T-cell (primary cell): ENCODE data around the gene DDR1. TPM values are rescaled to one million over a fixed set of nuclear protein-coding genes. Genes with fewer than 3 reads are reported as not detected.

Experiments used
- ATAC-seq, 4 experiments: fragments of 200-7000 bp in 3 of 4; fragments of 150-1000 bp in 1 of 4; cut with Tn5 transposase; replicated peaks in 1 of 4; 1 replicate in 3 of 4; 2 replicates in 1 of 4; pipeline ENCODE4 v1.10.0; 2021; ENCODE audit warnings: moderate library complexity in 3 of 4, mild to moderate bottlenecking in 2 of 4, moderate number of reproducible peaks in 1 of 4
- CTCF ChIA-PET, 2 donors: fragments of 300-600 bp; sonication (Branson Sonifier 250); formaldehyde crosslinking; loops; one replicate each; lab custom pipeline; 2022; ENCODE audit warnings: antibody characterized with exemption in 2 of 2; lab: Charles Lee
- POLR2A ChIA-PET, 2 donors: fragments of 300-600 bp; sonication (Branson Sonifier 250); formaldehyde crosslinking; loops; one replicate each; lab custom pipeline; 2022; ENCODE audit warnings: antibody characterized with exemption in 2 of 2; lab: Charles Lee
- DNase-seq, 35 experiments: peaks; one replicate each; pipeline versions ENCODE4 v3.0.0 to v3.0.0-alpha.2; 2013 to 2023
- H3K27ac ChIP-seq: one replicate; pipeline ENCODE4 v1.5.1; 2013; ENCODE audit warnings: low read length
- H3K27me3 ChIP-seq, 2 experiments: replicated peaks in 1 of 2; 1 replicate in 1 of 2; 2 replicates in 1 of 2; pipeline versions ENCODE4 v1.6.1 to v1.7.0; 2013; ENCODE audit warnings: low read length in 1 of 2, mixed read lengths in 1 of 2; ENCODE audit not compliant: control insufficient read depth in 2 of 2, insufficient read depth in 2 of 2; ENCODE audit errors: extremely low read depth in 1 of 2
- H3K36me3 ChIP-seq, 2 donors: 1 replicate in 1 of 2; 2 replicates in 1 of 2; pipeline versions ENCODE4 v1.6.1 to v1.7.0; 2013; ENCODE audit warnings: low read length in 1 of 2; ENCODE audit not compliant: control insufficient read depth in 2 of 2, insufficient read depth in 1 of 2; ENCODE audit errors: extremely low read depth in 1 of 2
- H3K4me1 ChIP-seq, 2 experiments: 1 replicate in 1 of 2; 2 replicates in 1 of 2; pipeline versions ENCODE4 v1.6.1 to v1.7.0; 2013; ENCODE audit warnings: low read length in 2 of 2, mixed read lengths in 1 of 2; ENCODE audit not compliant: insufficient read depth in 2 of 2, control insufficient read depth in 1 of 2; ENCODE audit errors: extremely low read depth in 1 of 2
- H3K4me3 ChIP-seq, 2 donors: 1 replicate in 1 of 2; 2 replicates in 1 of 2; pipeline versions ENCODE4 v1.5.1 to v1.7.0; 2013; ENCODE audit warnings: mild to moderate bottlenecking in 2 of 2, low read length in 1 of 2, moderate library complexity in 1 of 2; ENCODE audit not compliant: control insufficient read depth in 1 of 2; ENCODE audit errors: extremely low read depth in 1 of 2
- H3K9me3 ChIP-seq: 2 replicates; pipeline ENCODE4 v1.7.0; 2013
- H3K27ac Mint-ChIP-seq, 2 donors: one replicate each; pipeline ENCODE4 v1.8.0; 2020 to 2021; ENCODE audit warnings: mild to moderate bottlenecking in 2 of 2, mixed read lengths in 2 of 2
- H3K27me3 Mint-ChIP-seq, 2 donors: one replicate each; pipeline ENCODE4 v1.8.0; 2021 to 2022; ENCODE audit warnings: mixed read lengths in 2 of 2
- H3K36me3 Mint-ChIP-seq: one replicate; pipeline ENCODE4 v1.8.0; 2021; ENCODE audit warnings: mixed read lengths
- H3K4me1 Mint-ChIP-seq, 3 donors: one replicate each; pipeline ENCODE4 v1.8.0; 2020 to 2022; ENCODE audit warnings: mixed read lengths in 3 of 3, mild to moderate bottlenecking in 1 of 3
- H3K4me3 Mint-ChIP-seq, 3 donors: one replicate each; pipeline ENCODE4 v1.8.0; 2020 to 2022; ENCODE audit warnings: mild to moderate bottlenecking in 3 of 3, mixed read lengths in 3 of 3, moderate library complexity in 3 of 3
- H3K9me3 Mint-ChIP-seq, 3 donors: one replicate each; pipeline ENCODE4 v1.8.0; 2020 to 2022; ENCODE audit warnings: mixed read lengths in 3 of 3
- WGBS: methylation state at CpG from one replicate; pipeline ENCODE4 v1.1.5; 2013; ENCODE audit warnings: missing lambda C conversion rate; ENCODE audit not compliant: insufficient coverage; 5-methylcytosine and 5-hydroxymethylcytosine counted together
- total RNA-seq, 35 experiments: library from RNA in 6 of 35; stranded (reverse) in 6 of 35; fragments of 120-200 nt in 1 of 35; gene quantifications; one replicate each; pipeline versions ENCODE4 v1.2.1 to v1.2.4 and lab custom pipeline; 2013 to 2026

The DDR1 gene
- total RNA-seq, 5 donors from 2014 or later (not counting 1 experiment from before 2014, with no cell fraction given): 8.8 to 23.9 (median 19.3) TPM

DNA sequence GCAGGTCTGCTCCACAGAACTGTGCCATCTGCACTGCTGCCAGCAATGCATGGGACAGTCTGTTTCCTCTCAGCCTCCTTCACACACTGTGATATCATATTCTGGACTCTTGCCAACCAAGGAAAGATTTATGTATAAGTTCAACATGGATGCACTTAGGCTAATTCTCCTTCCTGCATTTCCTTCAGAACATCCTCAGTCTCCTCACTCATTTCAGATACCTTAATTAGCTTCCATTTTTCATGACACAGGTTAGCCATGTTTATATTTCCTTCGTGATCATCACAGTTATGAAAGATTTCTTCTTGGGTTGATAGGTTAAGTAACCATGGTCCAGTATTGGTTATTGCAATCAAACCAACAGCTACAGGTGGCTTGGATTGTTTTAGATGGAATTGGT lies 46.4 kb upstream of the DDR1 start:
- no peak for ATAC-seq
- WGBS: no CpG with 5 or more reads among the region's 1 CpG
- Histone ChIP-seq H3K36me3 (no peaks in the 10 kb centered on the region), H3K27ac (no peak overlapping the region), H3K9me3 (no peaks in the 10 kb centered on the region), H3K4me3 (no peak overlapping the region), H3K27me3 (no peaks in the 10 kb centered on the region), H3K4me1 (peaks cover 10 to 34% of the 10 kb centered on the region in 2 experiments)
- H3K4me3 Mint-ChIP-seq: no peak overlapping the region
- ChIA-PET POLR2A (no interaction called here), CTCF (interaction anchor here in 1 of 2 donors (1.8 kb wide), 1 partner anchor 9 kb away, joined by 8 read pairs; no protein-coding TSS in a partner anchor)
- no peaks in the 10 kb centered on the region for H3K27me3 Mint-ChIP-seq
- DNase-seq: no peak
- H3K4me1 Mint-ChIP-seq: peaks cover 19 to 46% (median 35%) of the 10 kb centered on the region in 3 donors
- peak overlapping the region in 1 of 2 donors; percentile 7 for H3K27ac Mint-ChIP-seq
- H3K36me3 Mint-ChIP-seq: peaks cover under 1% of the 10 kb centered on the region
- H3K9me3 Mint-ChIP-seq: no peaks in the 10 kb centered on the region

DNA sequence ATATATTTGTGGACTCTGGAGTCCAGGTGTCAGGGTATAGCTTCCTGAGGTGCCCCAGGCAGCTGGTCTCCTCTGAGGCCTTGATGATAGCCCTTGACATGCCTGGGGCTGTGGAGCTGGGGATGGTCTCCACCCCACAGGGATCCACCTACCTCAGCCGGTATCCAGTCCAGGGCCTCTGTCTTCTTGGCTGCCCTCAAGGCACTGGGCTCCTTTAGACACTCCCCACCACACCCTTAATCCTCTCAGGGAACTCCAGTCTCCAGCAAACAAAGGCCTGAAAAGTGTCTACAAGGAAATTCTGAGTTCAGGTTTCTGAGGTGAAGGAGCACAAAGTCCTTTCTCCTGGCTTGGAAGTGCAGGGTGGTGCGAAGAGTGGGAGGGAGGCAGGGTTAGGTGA lies 44.6 kb upstream of the DDR1 start:
- ChIA-PET CTCF (interaction anchor here in 1 of 2 donors (0.9 kb wide), 1 partner anchor 9 kb away, joined by 3 read pairs; no protein-coding TSS in a partner anchor), POLR2A (interaction anchor here in 1 of 2 donors (0.6 to 0.7 kb wide), 3 partner anchors 27 to 62 kb away, joined by 3 to 6 read pairs (median 5); no protein-coding TSS in a partner anchor)
- Mint-ChIP-seq H3K9me3 (no peaks in the 10 kb centered on the region), H3K27ac (peak overlapping the region in 1 of 2 donors; percentile 43), H3K4me1 (peaks cover 19 to 44% (median 41%) of the 10 kb centered on the region in 3 donors), H3K36me3 (no peaks in the 10 kb centered on the region), H3K27me3 (peaks cover 0 to 7% of the 10 kb centered on the region in 2 donors), H3K4me3 (no peak overlapping the region)
- DNase-seq: no peak
- peaks cover 12 to 39% of the 10 kb centered on the region in 2 experiments for H3K4me1 ChIP-seq
- H3K9me3 ChIP-seq: no peaks in the 10 kb centered on the region
- no peaks in the 10 kb centered on the region for H3K36me3 ChIP-seq
- no peak overlapping the region for H3K27ac ChIP-seq
- ATAC-seq: no peak
- WGBS: no CpG with 5 or more reads among the region's 2 CpGs
- peaks cover 0 to 9% of the 10 kb centered on the region in 2 experiments for H3K27me3 ChIP-seq
- H3K4me3 ChIP-seq: no peak overlapping the region

DNA sequence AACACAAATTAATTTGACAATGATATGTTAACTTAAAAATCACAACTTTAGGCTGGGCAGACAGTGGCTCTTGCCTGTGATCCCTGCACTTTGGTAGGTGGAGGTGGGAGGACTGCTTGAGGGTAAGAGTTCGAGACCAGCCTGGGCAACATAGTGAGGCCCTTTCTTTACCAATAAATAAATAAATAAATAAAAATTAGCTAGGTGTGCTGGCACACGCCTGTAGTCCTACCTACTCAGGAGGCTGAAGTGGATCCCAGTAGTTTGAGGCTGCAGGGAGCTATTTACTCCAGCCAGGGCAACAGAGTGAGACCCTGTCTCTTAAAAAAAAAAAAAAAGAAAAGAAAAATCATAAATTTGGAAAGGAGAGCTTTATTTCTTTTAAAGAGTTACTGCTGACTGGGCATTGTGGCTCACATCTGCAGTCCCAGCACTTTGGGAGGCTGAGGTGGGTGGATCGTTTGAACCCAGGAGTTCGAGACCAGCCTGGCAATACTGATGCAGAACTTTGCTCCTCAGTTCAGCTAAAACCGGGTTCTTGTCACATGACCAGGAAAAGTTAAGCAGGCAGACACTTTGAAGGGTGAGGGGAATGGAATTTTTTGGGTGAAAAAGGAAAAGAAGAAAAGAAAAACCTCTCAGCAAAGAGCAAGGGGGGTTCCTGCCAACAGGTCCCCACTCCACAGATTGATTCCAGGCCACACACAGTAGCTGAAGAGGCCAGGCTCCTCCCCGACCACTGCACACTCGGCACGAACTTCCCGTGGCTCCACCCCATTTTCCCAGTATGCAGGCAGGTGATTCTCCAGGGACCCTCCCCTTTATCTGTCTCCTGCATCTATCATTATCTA lies 44.0 kb upstream of the DDR1 start:
- peaks cover 13 to 40% (median 37%) of the 10 kb centered on the region in 3 donors for H3K4me1 Mint-ChIP-seq
- no peak overlapping the region for H3K4me3 ChIP-seq
- no peaks in the 10 kb centered on the region for H3K9me3 Mint-ChIP-seq
- peaks cover 0 to 7% of the 10 kb centered on the region in 2 donors for H3K27me3 Mint-ChIP-seq
- DNase-seq (no peak), ATAC-seq (no peak)
- H3K27ac Mint-ChIP-seq: peak overlapping the region in 1 of 2 donors; percentile 43
- H3K36me3 Mint-ChIP-seq: no peaks in the 10 kb centered on the region
- no peaks in the 10 kb centered on the region for H3K36me3 ChIP-seq
- POLR2A ChIA-PET: interaction anchor here in 1 of 2 donors (0.6 to 0.7 kb wide), 3 partner anchors 28 to 63 kb away, joined by 3 to 6 read pairs (median 5); no protein-coding TSS in a partner anchor
- peaks cover 0 to 9% of the 10 kb centered on the region in 2 experiments for H3K27me3 ChIP-seq
- CTCF ChIA-PET: interaction anchor here in 1 of 2 donors (0.7 to 0.9 kb wide), 2 partner anchors 10 to 103 kb away, joined by 3 read pairs; no protein-coding TSS in a partner anchor
- 83% methylated on average over 4 of the region's 9 CpGs for WGBS
- H3K27ac ChIP-seq: no peak overlapping the region
- H3K4me1 ChIP-seq: peaks cover 7 to 33% of the 10 kb centered on the region in 2 experiments
- H3K9me3 ChIP-seq: no peaks in the 10 kb centered on the region
- no peak overlapping the region for H3K4me3 Mint-ChIP-seq

DNA sequence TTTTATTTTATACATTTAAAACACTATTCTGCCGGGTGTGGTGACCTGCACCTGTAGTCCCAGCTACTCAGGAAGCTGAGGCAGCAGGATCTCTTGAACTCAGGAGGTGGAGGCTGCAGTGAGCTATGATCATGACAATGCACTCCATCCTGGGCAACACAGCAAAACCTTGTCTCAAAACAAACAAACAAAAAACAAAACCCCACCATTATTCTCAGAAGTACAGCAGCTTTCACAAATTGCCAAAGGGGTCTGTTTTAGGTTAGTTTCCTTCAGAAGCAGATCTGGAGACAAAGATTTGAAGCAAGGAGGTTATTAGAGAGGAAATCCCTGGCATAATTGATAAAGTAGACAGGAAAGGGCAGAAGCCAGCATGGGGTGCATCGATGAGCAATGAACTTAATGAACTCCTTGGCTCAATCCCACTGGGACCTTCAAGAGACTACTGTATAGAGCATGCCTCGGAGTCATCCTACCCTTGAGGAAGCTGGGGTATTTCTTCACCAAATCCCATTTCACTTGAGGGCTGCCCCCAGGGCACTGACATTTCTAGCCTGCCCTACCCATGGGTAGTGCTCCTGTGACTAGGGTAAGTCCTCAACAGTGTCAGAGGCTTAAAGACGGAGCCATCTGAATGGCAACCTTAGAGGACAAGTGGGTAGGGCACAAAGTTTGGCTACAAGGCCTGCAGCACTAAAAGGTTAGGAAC lies 43.2 kb upstream of the DDR1 start:
- Histone ChIP-seq H3K9me3 (no peaks in the 10 kb centered on the region), H3K36me3 (no peaks in the 10 kb centered on the region), H3K4me3 (no peak overlapping the region), H3K4me1 (peaks cover 7 to 28% of the 10 kb centered on the region in 2 experiments), H3K27ac (no peak overlapping the region), H3K27me3 (peaks cover 0 to 12% of the 10 kb centered on the region in 2 experiments)
- ChIA-PET POLR2A (no interaction called here), CTCF (interaction anchor here in 1 of 2 donors (0.7 kb wide), 1 partner anchor 102 kb away, joined by 3 read pairs; no protein-coding TSS in a partner anchor)
- no peaks in the 10 kb centered on the region for H3K36me3 Mint-ChIP-seq
- ATAC-seq (no peak), DNase-seq (no peak)
- peaks cover 0 to 7% of the 10 kb centered on the region in 2 donors for H3K27me3 Mint-ChIP-seq
- WGBS: 67% methylated on average over 2 of the region's 4 CpGs
- H3K4me1 Mint-ChIP-seq: peaks cover 11 to 37% (median 35%) of the 10 kb centered on the region in 3 donors
- H3K9me3 Mint-ChIP-seq: no peaks in the 10 kb centered on the region
- no peak overlapping the region for H3K27ac Mint-ChIP-seq
- H3K4me3 Mint-ChIP-seq: no peak overlapping the region

DNA sequence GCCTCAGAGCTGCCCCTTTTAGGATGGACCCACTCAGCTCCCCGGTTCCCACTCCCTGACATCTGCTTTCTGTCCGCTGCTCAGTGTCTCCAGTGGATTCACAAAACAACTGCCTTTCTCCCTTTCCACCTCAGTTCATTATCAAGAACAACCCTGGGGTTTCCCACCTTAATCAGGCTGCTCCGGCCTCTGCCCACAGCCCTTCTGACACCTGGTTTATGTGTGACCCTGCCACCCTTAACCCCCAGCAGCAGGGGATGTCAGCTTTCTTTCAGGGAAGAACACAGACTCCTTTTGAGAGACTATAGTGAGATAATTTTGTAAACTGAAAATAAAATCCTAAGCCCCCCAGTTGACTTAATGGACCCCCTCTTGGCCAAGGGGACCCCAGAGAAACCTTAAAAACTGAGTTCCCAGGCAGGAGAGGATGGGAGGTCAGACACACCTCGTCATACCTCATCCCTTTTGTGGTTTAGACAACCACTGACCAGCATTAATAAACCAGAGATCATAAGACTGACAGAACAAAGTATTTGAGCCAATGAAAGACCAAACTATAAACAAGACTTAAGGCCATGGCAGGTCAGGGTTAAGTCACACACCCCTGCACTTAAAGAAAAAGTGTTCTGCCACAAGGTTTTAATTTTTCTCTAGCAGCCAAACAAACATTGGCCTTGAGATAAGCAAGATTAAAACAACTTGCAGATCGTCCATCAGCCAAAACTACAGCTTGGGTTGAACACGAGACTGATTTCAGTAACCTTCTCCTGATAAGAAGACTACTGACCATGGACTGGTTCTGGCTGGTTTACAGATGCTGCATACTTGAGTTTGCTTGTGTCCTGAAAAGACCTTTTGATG lies 42.4 kb upstream of the DDR1 start:
- Mint-ChIP-seq H3K27ac (peak overlapping the region in 1 of 2 donors; percentile 53), H3K4me3 (no peak overlapping the region), H3K36me3 (no peaks in the 10 kb centered on the region), H3K9me3 (no peaks in the 10 kb centered on the region), H3K4me1 (peaks cover 12 to 37% (median 36%) of the 10 kb centered on the region in 3 donors), H3K27me3 (peaks cover 0 to 7% of the 10 kb centered on the region in 2 donors)
- no peaks in the 10 kb centered on the region for H3K9me3 ChIP-seq
- 100% methylated on average over 1 of the region's 6 CpGs for WGBS
- ChIA-PET POLR2A (no interaction called here), CTCF (no interaction called here)
- H3K4me3 ChIP-seq: no peak overlapping the region
- peak in 3 of 35 experiments; percentile 3 to 23 (median 7) for DNase-seq
- no peak overlapping the region for H3K27ac ChIP-seq
- no peak for ATAC-seq
- peaks cover 0 to 12% of the 10 kb centered on the region in 2 experiments for H3K27me3 ChIP-seq
- H3K4me1 ChIP-seq: peaks cover 7 to 28% of the 10 kb centered on the region in 2 experiments
- H3K36me3 ChIP-seq: no peaks in the 10 kb centered on the region
